ENCODE data around the gene CETN1. TPM values are rescaled to one million over a fixed set of nuclear protein-coding genes. Genes with fewer than 3 reads are reported as not detected.

The CETN1 gene
- total RNA-seq, 1 donor from 2014 or later, result not detected

DNA sequence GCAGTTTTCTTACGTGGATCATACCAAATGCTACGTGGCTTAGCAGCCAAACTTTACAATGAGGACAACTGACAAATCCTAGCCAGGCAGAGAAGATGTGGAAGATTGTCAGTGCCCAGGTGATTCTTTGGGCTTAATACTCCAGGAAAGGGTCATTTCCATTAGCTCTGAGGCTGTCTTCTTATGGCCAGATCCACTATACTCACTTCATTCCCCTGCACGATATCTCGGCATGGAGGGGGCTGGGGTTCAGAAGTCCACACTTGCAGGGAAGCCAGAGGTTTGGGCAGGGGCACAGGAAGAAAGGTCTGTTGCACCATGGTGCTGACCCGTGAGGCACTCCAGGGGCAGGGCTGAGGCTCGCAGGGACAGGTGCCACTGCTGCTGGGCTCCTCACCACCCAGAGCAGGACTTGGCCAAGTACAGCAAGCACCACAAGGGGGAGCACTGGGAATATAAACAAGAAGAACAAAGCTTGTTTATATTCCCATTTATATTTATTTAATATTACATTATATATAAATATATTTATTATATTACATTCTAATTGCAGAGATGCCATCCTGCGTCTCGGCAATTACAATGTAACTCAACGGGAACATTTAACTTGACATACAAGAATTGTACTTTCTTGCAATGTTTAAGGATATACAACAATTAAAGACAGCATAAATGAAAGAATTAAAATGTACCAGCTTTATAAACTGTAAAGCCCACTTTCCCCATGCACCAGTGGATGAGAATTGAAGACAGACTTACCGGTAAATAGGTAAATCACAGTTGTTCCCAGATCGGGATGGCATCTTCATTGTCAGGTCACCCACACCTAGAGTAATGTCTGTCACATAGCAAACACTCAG is 43.8 kb downstream of the CETN1 start:
- peak; percentile 74 for DNase-seq
- H3K4me3 ChIP-seq, result no peak overlapping the region
- no peaks in the 10 kb centered on the region for H3K27me3 ChIP-seq
- no peaks in the 10 kb centered on the region for H3K36me3 ChIP-seq
- ATAC-seq, result peak; percentile 90
- TF ChIP-seq, protein P1, sequence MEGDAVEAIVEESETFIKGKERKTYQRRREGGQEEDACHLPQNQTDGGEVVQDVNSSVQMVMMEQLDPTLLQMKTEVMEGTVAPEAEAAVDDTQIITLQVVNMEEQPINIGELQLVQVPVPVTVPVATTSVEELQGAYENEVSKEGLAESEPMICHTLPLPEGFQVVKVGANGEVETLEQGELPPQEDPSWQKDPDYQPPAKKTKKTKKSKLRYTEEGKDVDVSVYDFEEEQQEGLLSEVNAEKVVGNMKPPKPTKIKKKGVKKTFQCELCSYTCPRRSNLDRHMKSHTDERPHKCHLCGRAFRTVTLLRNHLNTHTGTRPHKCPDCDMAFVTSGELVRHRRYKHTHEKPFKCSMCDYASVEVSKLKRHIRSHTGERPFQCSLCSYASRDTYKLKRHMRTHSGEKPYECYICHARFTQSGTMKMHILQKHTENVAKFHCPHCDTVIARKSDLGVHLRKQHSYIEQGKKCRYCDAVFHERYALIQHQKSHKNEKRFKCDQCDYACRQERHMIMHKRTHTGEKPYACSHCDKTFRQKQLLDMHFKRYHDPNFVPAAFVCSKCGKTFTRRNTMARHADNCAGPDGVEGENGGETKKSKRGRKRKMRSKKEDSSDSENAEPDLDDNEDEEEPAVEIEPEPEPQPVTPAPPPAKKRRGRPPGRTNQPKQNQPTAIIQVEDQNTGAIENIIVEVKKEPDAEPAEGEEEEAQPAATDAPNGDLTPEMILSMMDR (IDR thresholded peaks at IDR 0.05), result peak; percentile 82
- no peak overlapping the region for H3K27ac ChIP-seq
- intact Hi-C loops (cut with DNase I), result no loop called here
- no peaks in the 10 kb centered on the region for H3K4me1 ChIP-seq
- no peaks in the 10 kb centered on the region for H3K9me3 ChIP-seq

DNA sequence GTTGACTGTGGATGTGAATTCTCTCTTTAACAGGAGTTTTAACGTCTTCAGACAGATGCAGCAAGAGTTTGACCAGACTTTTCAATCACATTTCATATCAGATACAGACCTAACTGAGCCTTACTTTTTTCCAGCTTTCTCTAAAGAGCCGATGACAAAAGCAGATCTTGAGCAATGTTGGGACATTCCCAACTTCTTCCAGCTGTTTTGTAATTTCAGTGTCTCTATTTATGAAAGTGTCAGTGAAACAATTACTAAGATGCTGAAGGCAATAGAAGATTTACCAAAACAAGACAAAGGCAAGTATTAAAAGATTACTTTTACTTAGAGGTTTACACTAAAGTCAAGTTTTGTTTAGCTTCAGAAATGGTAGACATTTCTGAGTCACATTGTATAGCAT is 47.1 kb downstream of the CETN1 start:
- Histone ChIP-seq H3K27me3 (no peaks in the 10 kb centered on the region), H3K36me3 (no peaks in the 10 kb centered on the region), H3K4me3 (no peak overlapping the region), H3K4me1 (no peaks in the 10 kb centered on the region), H3K9me3 (no peaks in the 10 kb centered on the region), H3K27ac (no peak overlapping the region)
- ATAC-seq, result no peak
- intact Hi-C loops (cut with DNase I), result no loop called here
- TF ChIP-seq, protein P1 (IDR thresholded peaks at IDR 0.05), result no peak
- no peak for DNase-seq

DNA sequence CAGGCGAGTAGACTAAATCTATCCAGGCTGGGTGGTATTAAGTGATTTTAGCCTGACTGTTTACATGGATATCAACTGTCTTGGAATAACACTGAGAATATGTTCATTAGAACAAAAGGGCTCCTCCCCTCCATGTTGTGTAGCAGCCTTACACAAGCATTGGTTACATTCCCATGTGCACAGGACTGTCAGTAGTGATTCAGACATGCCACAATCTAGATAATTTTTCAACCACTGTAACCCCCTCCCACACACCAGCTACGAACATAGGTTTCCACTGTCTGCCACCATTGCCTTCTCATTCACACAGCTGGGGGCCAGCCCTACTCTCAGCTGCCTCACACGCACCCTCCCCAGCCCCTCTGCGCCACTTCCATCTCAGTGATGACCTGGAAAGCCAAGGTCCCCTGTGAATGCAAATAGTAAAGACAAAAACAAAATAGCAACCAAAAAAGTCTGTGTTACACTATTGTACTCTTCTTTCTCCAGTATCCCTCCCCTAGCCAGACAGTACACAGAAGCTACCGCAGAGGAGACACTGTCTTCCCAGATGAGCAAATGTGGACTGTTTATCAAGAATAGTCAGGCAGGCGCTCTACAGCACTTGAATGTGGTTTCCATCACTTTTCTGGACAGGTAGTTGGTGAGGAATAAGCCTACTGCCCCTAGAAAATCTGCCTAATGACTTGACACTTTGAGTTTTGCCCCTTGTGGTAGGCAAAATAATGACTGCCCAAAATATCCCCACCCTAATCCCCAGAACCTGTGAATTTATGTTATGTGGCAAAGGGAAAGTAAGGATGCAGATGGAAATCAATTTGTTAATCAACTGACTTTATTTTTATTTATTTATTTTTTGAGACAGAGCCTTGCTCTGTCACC is 49.3 kb downstream of the CETN1 start:
- no peak for ATAC-seq
- DNase-seq, result no peak
- Histone ChIP-seq H3K4me1 (no peaks in the 10 kb centered on the region), H3K27ac (no peak overlapping the region), H3K9me3 (no peaks in the 10 kb centered on the region), H3K36me3 (no peaks in the 10 kb centered on the region), H3K4me3 (no peak overlapping the region), H3K27me3 (no peaks in the 10 kb centered on the region)
- intact Hi-C loops (cut with DNase I), result no loop called here
- TF ChIP-seq, protein P1 (IDR thresholded peaks at IDR 0.05), result no peak

DNA sequence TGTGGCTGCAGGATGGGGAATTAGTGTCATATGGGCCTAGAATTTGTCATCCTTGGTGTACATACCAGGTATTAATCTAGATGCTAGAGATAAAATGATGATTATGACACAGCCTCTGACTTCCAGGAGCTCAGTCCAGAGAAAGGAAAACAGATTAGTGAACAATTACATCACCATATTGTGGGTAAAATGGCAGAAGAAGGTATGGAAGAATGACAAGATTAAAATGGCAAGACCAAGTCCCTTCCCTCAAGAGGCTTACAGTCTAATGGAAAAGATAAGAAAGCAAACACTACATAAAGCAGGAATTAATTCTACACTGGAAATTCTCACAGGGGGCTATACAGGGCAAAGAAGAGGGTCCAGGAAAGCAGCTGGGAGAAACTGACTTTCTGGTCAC is 51.4 kb downstream of the CETN1 start:
- H3K36me3 ChIP-seq, result no peaks in the 10 kb centered on the region
- ATAC-seq (no peak), DNase-seq (no peak)
- TF ChIP-seq, protein P1 (IDR thresholded peaks at IDR 0.05), result no peak
- no peak overlapping the region for H3K27ac ChIP-seq
- intact Hi-C loops (cut with DNase I), result no loop called here
- H3K4me1 ChIP-seq, result no peaks in the 10 kb centered on the region
- no peaks in the 10 kb centered on the region for H3K27me3 ChIP-seq
- H3K4me3 ChIP-seq, result no peak overlapping the region
- H3K9me3 ChIP-seq, result no peaks in the 10 kb centered on the region

Other genes with a start within 250 kb of the CETN1 start
- 55.2 TPM for gene COLEC12, start 79.7 kb upstream of the CETN1 start, total RNA-seq
- 3.2 TPM for gene CLUL1, start 16.6 kb downstream of the CETN1 start, total RNA-seq
- 4.6 TPM for gene TYMS, start 77.3 kb downstream of the CETN1 start, total RNA-seq
- gene ENOSF1, start 132.2 kb downstream of the CETN1 start, total RNA-seq, result 96.2 TPM
- gene YES1, start 231.9 kb downstream of the CETN1 start, total RNA-seq, result 56.0 TPM